Endothelial cell of umbilical vein (primary cell): Measurements from ENCODE around the gene GAPDHS. TPM values are rescaled to one million over a fixed set of nuclear protein-coding genes. Genes with fewer than 3 reads are reported as not detected.

Experiments used
- BruUV-seq: library from RNA; stranded (reverse); fragments of 400-500 nt; replicated peaks from 2 replicates; lab custom pipeline; 2021; lab: Mats Ljungman, UMichigan
- CTCF ChIA-PET: fragments of 300-600, 350-600 bp; sonication (Branson Sonifier 250); formaldehyde crosslinking; loops from one replicate; lab custom pipeline; 2021; ENCODE audit warnings: antibody characterized with exemption, inconsistent platforms; lab: Charles Lee
- POLR2A ChIA-PET: fragments of 300-600, 350-600 bp; sonication (Branson Sonifier 250); formaldehyde crosslinking; loops from one replicate; lab custom pipeline; 2021; ENCODE audit warnings: antibody characterized with exemption, inconsistent platforms; lab: Charles Lee
- DNase-seq: peaks from one replicate; pipeline ENCODE4 v3.0.0-alpha.2; 2011; ENCODE audit warnings: low read depth, low spot score
- FAIRE-seq: peaks from 2 replicates; lab custom pipeline; 2011; peaks lifted over from hg19 to GRCh38; lab: Jason Lieb, UNC
- H2AFZ ChIP-seq: 2 replicates; pipeline ENCODE4 v1.6.0; 2012; ENCODE audit warnings: low read depth, low read length, control low read depth, inconsistent platforms
- H3K27ac ChIP-seq: 2 replicates; pipeline ENCODE4 v1.5.1; 2011; ENCODE audit warnings: low read depth, mild to moderate bottlenecking, control low read depth, low read length, moderate library complexity; ENCODE audit not compliant: insufficient read depth
- H3K27me3 ChIP-seq, 2 experiments: 2 replicates each; pipeline versions ENCODE4 v1.6.0 to v1.6.1; 2011; ENCODE audit warnings: low read length in 2 of 2, mixed read lengths in 1 of 2; ENCODE audit not compliant: control insufficient read depth in 2 of 2, insufficient read depth in 2 of 2
- H3K36me3 ChIP-seq, 2 experiments: 2 replicates in 1 of 2; 3 replicates in 1 of 2; pipeline ENCODE4 v1.5.1; 2011; ENCODE audit warnings: low read length in 2 of 2, mild to moderate bottlenecking in 1 of 2, moderate library complexity in 1 of 2; ENCODE audit not compliant: control insufficient read depth in 2 of 2, insufficient read depth in 2 of 2; ENCODE audit errors: extremely low read depth in 1 of 2
- H3K4me1 ChIP-seq: 3 replicates; pipeline ENCODE4 v1.5.1; 2011; ENCODE audit warnings: mild to moderate bottlenecking, low read length; ENCODE audit not compliant: control insufficient read depth, insufficient read depth; ENCODE audit errors: extremely low read depth
- H3K4me2 ChIP-seq: 2 replicates; pipeline ENCODE4 v1.6.1; 2011; ENCODE audit warnings: low read length, control low read depth, mixed read lengths; ENCODE audit not compliant: insufficient read depth
- H3K4me3 ChIP-seq, 3 experiments: fragments of 200-600 bp in 1 of 3; sonication (generic), shearing (Covaris generic) in 1 of 3; replicated peaks in 1 of 3; 2 replicates each; pipeline ENCODE4 v1.5.1; 2011 to 2016; ENCODE audit warnings: control low read depth in 3 of 3, low read length in 3 of 3, mild to moderate bottlenecking in 2 of 3, inconsistent platforms in 1 of 3, low read depth in 1 of 3, moderate library complexity in 1 of 3; ENCODE audit not compliant: insufficient read depth in 1 of 3
- H3K79me2 ChIP-seq: 2 replicates; pipeline ENCODE4 v1.6.0; 2012; ENCODE audit warnings: low read length, inconsistent platforms; ENCODE audit not compliant: control insufficient read depth, insufficient read depth
- H3K9ac ChIP-seq: replicated peaks from 2 replicates; pipeline ENCODE3; 2011; ENCODE audit warnings: low read length, control low read depth; ENCODE audit not compliant: insufficient read depth; ENCODE audit errors: extremely low read depth
- H3K9me1 ChIP-seq: replicated peaks from 3 replicates; pipeline ENCODE4 v1.6.0; 2011; ENCODE audit warnings: mild to moderate bottlenecking, low read length; ENCODE audit not compliant: control insufficient read depth, insufficient read depth; ENCODE audit errors: extremely low read depth
- H3K9me3 ChIP-seq: replicated peaks from 2 replicates; pipeline ENCODE4 v1.5.1; 2012; ENCODE audit warnings: low read length, inconsistent platforms; ENCODE audit not compliant: control insufficient read depth, insufficient read depth
- H4K20me1 ChIP-seq: replicated peaks from 2 replicates; pipeline ENCODE3; 2011; ENCODE audit warnings: mild to moderate bottlenecking, low read length; ENCODE audit not compliant: control insufficient read depth, insufficient read depth; ENCODE audit errors: extremely low read depth
- EZH2 ChIP-seq: IDR thresholded peaks from 2 replicates; pipeline ENCODE4 v1.6.1; 2012; ENCODE audit warnings: borderline replicate concordance, low read depth, mild to moderate bottlenecking, moderate library complexity, low read length, inconsistent platforms; ENCODE audit not compliant: severe bottlenecking
- FOS ChIP-seq: IDR thresholded peaks from 2 replicates; pipeline ENCODE4 v1.6.1; 2011; ENCODE audit warnings: mild to moderate bottlenecking, low read length, moderate library complexity, borderline replicate concordance; ENCODE audit not compliant: insufficient read depth
- GATA2 ChIP-seq: IDR thresholded peaks from 2 replicates; pipeline ENCODE4 v1.7.0; 2011; ENCODE audit warnings: low read depth, mild to moderate bottlenecking, moderate library complexity, mixed read lengths, low read length; ENCODE audit not compliant: insufficient read length, insufficient read depth
- JUN ChIP-seq: IDR thresholded peaks from 2 replicates; pipeline ENCODE4 v1.6.1; 2011; ENCODE audit warnings: borderline replicate concordance, low read depth; ENCODE audit not compliant: insufficient read length, insufficient read depth
- MYC ChIP-seq: IDR thresholded peaks from one replicate; pipeline ENCODE4 v1.6.1; 2011; ENCODE audit warnings: mild to moderate bottlenecking, low read depth, low read length
- POLR2A ChIP-seq: IDR thresholded peaks from 2 replicates; pipeline ENCODE4 v1.6.1; 2012; ENCODE audit warnings: low read depth, mild to moderate bottlenecking, control low read depth, low read length
- POLR2AphosphoS5 ChIP-seq: IDR thresholded peaks from 2 replicates; pipeline ENCODE4 v1.6.1; 2012; ENCODE audit warnings: low read depth, mild to moderate bottlenecking, control low read depth, low read length, moderate library complexity; ENCODE audit not compliant: insufficient read depth
- dilution Hi-C: fragments of 300-500 bp; cut with MboI; formaldehyde crosslinking; loops from one replicate; pipeline ENCODE4 v1.15.0; 2019; ENCODE audit warnings: low sequenced_read_pairs; ENCODE audit not compliant: extremely low pct_ligation_motif_present
- intact Hi-C: fragments of 100-400 bp; cut with micrococcal nuclease; formaldehyde crosslinking; loops from one replicate; pipeline ENCODE4 v1.10.0; 2022
- polyA plus RNA-seq, 4 experiments: library from polyadenylated mRNA; depleted of rRNA in 3 of 4; stranded (reverse) in 3 of 4; unstranded in 1 of 4; fragments of >200 nt; gene quantifications; 2 replicates each; pipeline versions ENCODE4 v1.2.1 to v1.2.3, GENCODE V29; 2011 to 2012; ENCODE audit warnings: missing spikeins in 1 of 4
- total RNA-seq: library from RNA; stranded (reverse); gene quantifications from 2 replicates; pipeline ENCODE4 v1.2.3, GENCODE V29; 2021
- TF ChIP-seq, protein P1 (sequence below), 2 donors: IDR thresholded peaks; 1 replicate in 1 of 2; 2 replicates in 1 of 2; pipeline ENCODE4 v1.5.1; 2011; ENCODE audit warnings: low read length in 2 of 2, mild to moderate bottlenecking in 2 of 2, moderate library complexity in 2 of 2, control low read depth in 1 of 2, inconsistent platforms in 1 of 2, low read depth in 1 of 2; ENCODE audit not compliant: insufficient read depth in 1 of 2; ENCODE audit errors: extremely low read depth in 1 of 2
- TF ChIP-seq, protein P2 (sequence below): IDR thresholded peaks from 2 replicates; pipeline ENCODE4 v1.6.1; 2011; ENCODE audit not compliant: insufficient read depth, insufficient read length

GAPDHS gene
- total and polyA plus RNA-seq, 2 donors (not counting 3 experiments of a cell fraction or from before 2014, with no cell fraction given): not detected

DNA sequence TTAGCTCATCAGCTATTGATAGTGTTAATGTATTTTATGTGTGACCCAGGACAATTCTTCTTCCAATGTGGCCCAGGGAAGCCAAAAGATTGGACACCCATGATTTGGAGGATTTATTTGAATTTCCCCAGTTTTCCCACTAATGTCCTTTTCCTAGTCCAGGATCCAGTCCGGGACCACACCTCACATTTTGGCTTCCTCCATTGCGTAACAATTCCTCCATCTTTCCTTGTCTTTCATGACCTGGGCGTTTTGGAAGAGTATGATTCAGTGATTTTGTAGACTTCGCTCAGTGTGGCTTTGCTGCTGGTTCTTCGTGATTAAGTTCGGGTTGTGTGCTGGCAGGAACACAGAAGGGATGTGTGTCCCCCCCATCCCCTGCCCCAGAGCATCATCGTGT is 33.5 kb downstream of the GAPDHS start:
- CTCF ChIA-PET: no interaction called here
- Histone ChIP-seq H3K9ac (no peak overlapping the region), H3K4me1 (no peaks in the 10 kb centered on the region), H3K36me3 (no peaks in the 10 kb centered on the region), H3K79me2 (no peaks in the 10 kb centered on the region), H3K4me2 (no peak overlapping the region), H3K27me3 (no peaks in the 10 kb centered on the region), H3K9me3 (no peaks in the 10 kb centered on the region), H3K9me1 (no peaks in the 10 kb centered on the region), H3K27ac (no peak overlapping the region), H2AFZ (no peak overlapping the region), H3K4me3 (no peak overlapping the region), H4K20me1 (no peaks in the 10 kb centered on the region)
- intact Hi-C loops: no loop called here
- no peak for DNase-seq
- BruUV-seq: no TSS peak
- no peak for FAIRE-seq
- no peak for TF ChIP-seq POLR2AphosphoS5
- no peak for TF ChIP-seq POLR2A
- TF ChIP-seq MYC: no peak
- no peak for TF ChIP-seq GATA2
- TF ChIP-seq, protein P1, sequence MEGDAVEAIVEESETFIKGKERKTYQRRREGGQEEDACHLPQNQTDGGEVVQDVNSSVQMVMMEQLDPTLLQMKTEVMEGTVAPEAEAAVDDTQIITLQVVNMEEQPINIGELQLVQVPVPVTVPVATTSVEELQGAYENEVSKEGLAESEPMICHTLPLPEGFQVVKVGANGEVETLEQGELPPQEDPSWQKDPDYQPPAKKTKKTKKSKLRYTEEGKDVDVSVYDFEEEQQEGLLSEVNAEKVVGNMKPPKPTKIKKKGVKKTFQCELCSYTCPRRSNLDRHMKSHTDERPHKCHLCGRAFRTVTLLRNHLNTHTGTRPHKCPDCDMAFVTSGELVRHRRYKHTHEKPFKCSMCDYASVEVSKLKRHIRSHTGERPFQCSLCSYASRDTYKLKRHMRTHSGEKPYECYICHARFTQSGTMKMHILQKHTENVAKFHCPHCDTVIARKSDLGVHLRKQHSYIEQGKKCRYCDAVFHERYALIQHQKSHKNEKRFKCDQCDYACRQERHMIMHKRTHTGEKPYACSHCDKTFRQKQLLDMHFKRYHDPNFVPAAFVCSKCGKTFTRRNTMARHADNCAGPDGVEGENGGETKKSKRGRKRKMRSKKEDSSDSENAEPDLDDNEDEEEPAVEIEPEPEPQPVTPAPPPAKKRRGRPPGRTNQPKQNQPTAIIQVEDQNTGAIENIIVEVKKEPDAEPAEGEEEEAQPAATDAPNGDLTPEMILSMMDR (IDR thresholded peaks at IDR 0.05; ENCODE audit: extremely low read depth in 1 of 2, insufficient read depth in 1 of 2, low read depth in 1 of 2, low read length in 2 of 2): no peak
- TF ChIP-seq, protein P2, sequence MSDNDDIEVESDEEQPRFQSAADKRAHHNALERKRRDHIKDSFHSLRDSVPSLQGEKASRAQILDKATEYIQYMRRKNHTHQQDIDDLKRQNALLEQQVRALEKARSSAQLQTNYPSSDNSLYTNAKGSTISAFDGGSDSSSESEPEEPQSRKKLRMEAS: no peak
- TF ChIP-seq JUN: no peak
- no peak for TF ChIP-seq FOS
- no peak for TF ChIP-seq EZH2
- dilution Hi-C loops: no loop called here
- POLR2A ChIA-PET: no interaction called here
